Spinal cord (tissue), 10 donors: ENCODE results near the gene TMEM60. TPM values are rescaled to one million over a fixed set of nuclear protein-coding genes. Genes with fewer than 3 reads are reported as not detected.

Experiments
- DNase-seq, 6 donors: peaks; one replicate each; pipeline versions ENCODE4 v3.0.0 to v3.0.0-alpha.2; 2013 to 2015; ENCODE audit warnings: low spot score in 6 of 6, low read depth in 4 of 6
- H3K27ac ChIP-seq: one replicate; pipeline ENCODE4 v1.5.1; 2013; ENCODE audit warnings: low read depth, low read length, control low read depth
- H3K27me3 ChIP-seq: one replicate; pipeline ENCODE4 v1.6.1; 2013; ENCODE audit warnings: low read length; ENCODE audit not compliant: control insufficient read depth, insufficient read depth
- H3K36me3 ChIP-seq: one replicate; pipeline ENCODE4 v1.6.1; 2013; ENCODE audit warnings: low read length; ENCODE audit not compliant: control insufficient read depth, insufficient read depth
- H3K4me1 ChIP-seq: one replicate; pipeline ENCODE4 v1.6.1; 2013; ENCODE audit warnings: low read length; ENCODE audit not compliant: control insufficient read depth, insufficient read depth
- H3K4me3 ChIP-seq: one replicate; pipeline ENCODE4 v1.5.1; 2013; ENCODE audit warnings: low read depth, low read length, control low read depth
- H3K9me3 ChIP-seq: one replicate; pipeline ENCODE4 v1.6.1; 2013; ENCODE audit warnings: low read length; ENCODE audit not compliant: control insufficient read depth, insufficient read depth
- WGBS: methylation state at CpG from one replicate; pipeline ENCODE4 v1.1.5; 2013; ENCODE audit warnings: missing lambda C conversion rate; ENCODE audit not compliant: insufficient coverage; 5-methylcytosine and 5-hydroxymethylcytosine counted together
- polyA plus RNA-seq, 2 donors: library from polyadenylated mRNA; unstranded; fragments of 120-200 nt; gene quantifications; one replicate each; pipeline ENCODE4 v1.2.1, GENCODE V29; 2013; ENCODE audit not compliant: insufficient read length in 2 of 2
- total RNA-seq, 2 donors: library from RNA; depleted of rRNA in 1 of 2; stranded (reverse); fragments of 120-200 nt in 1 of 2; fragments of >200 nt in 1 of 2; gene quantifications; one replicate each; pipeline versions ENCODE4 v1.2.3 to v1.2.4, GENCODE V29; 2013 to 2014
- donor health status: healthy.

TMEM60 gene
- total and polyA plus RNA-seq, 4 donors, result 20.8 to 24.1 (median 22.2) TPM

GRCh38 chr7:77819021-77819420 lies 20.8 kb upstream of the TMEM60 start:
- Histone ChIP-seq H3K4me3 (no peak overlapping the region), H3K36me3 (peaks cover 9% of the 10 kb centered on the region), H3K9me3 (peaks cover 22% of the 10 kb centered on the region), H3K27me3 (no peaks in the 10 kb centered on the region), H3K4me1 (no peaks in the 10 kb centered on the region), H3K27ac (no peak overlapping the region)
- no peak for DNase-seq

- H3K27ac ChIP-seq, result no peak overlapping the region
- 100% methylated on average over 2 of the region's 2 CpGs for WGBS
- H3K4me1 ChIP-seq, result no peaks in the 10 kb centered on the region
- DNase-seq, result no peak
- H3K4me3 ChIP-seq, result no peak overlapping the region
- H3K36me3 ChIP-seq, result peaks cover 5% of the 10 kb centered on the region
- H3K9me3 ChIP-seq, result peaks cover 2% of the 10 kb centered on the region
- no peaks in the 10 kb centered on the region for H3K27me3 ChIP-seq
Measured at GRCh38 chr7:77813180-77813579, 14.9 kb upstream of the TMEM60 start.

- H3K27me3 ChIP-seq, result no peaks in the 10 kb centered on the region
- no peak for DNase-seq
- WGBS, result no CpG with 5 or more reads among the region's 1 CpG
Measured at GRCh38 chr7:77812290-77812685, 14.1 kb upstream of the TMEM60 start.

GRCh38 chr7:77811516-77812289 lies 13.5 kb upstream of the TMEM60 start:
- DNase-seq, result peak in 1 of 6 donors; percentile 51
- H3K4me1 ChIP-seq, result no peaks in the 10 kb centered on the region
- no peaks in the 10 kb centered on the region for H3K27me3 ChIP-seq
- no peak overlapping the region for H3K4me3 ChIP-seq
- peaks cover 5% of the 10 kb centered on the region for H3K9me3 ChIP-seq
- WGBS, result no CpG with 5 or more reads among the region's 2 CpGs
- peaks cover 2% of the 10 kb centered on the region for H3K36me3 ChIP-seq
- no peak overlapping the region for H3K27ac ChIP-seq

More at GRCh38 chr7:77812290-77812685, 14.1 kb upstream of the TMEM60 start:
- no peak overlapping the region for H3K27ac ChIP-seq
- H3K4me3 ChIP-seq, result no peak overlapping the region
- H3K9me3 ChIP-seq, result peaks cover 2% of the 10 kb centered on the region
- H3K36me3 ChIP-seq, result peaks cover 2% of the 10 kb centered on the region
- H3K4me1 ChIP-seq, result no peaks in the 10 kb centered on the region

GRCh38 chr7:77808517-77808916 lies 10.3 kb upstream of the TMEM60 start:
- Histone ChIP-seq H3K27ac (no peak overlapping the region), H3K9me3 (peaks cover 16% of the 10 kb centered on the region), H3K36me3 (no peaks in the 10 kb centered on the region), H3K27me3 (no peaks in the 10 kb centered on the region), H3K4me1 (no peaks in the 10 kb centered on the region), H3K4me3 (no peak overlapping the region)
- WGBS, result no CpG with 5 or more reads among the region's 1 CpG
- no peak for DNase-seq

- Histone ChIP-seq H3K9me3 (peaks cover 16% of the 10 kb centered on the region), H3K4me1 (no peaks in the 10 kb centered on the region), H3K27ac (no peak overlapping the region), H3K36me3 (no peaks in the 10 kb centered on the region), H3K27me3 (no peaks in the 10 kb centered on the region), H3K4me3 (no peak overlapping the region)
- DNase-seq, result no peak
- WGBS, result no CpG with 5 or more reads among the region's 2 CpGs
Measured at GRCh38 chr7:77806425-77806824, 8.2 kb upstream of the TMEM60 start.

GRCh38 chr7:77802557-77803405 lies 4.5 kb upstream of the TMEM60 start:
- Histone ChIP-seq H3K27me3 (no peaks in the 10 kb centered on the region), H3K9me3 (peaks cover 15% of the 10 kb centered on the region), H3K36me3 (peaks cover 3% of the 10 kb centered on the region), H3K4me1 (peaks cover under 1% of the 10 kb centered on the region), H3K4me3 (no peak overlapping the region), H3K27ac (no peak overlapping the region)
- no CpG with 5 or more reads among the region's 2 CpGs for WGBS
- DNase-seq, result no peak

GRCh38 chr7:77800730-77801129 lies 2.5 kb upstream of the TMEM60 start:
- WGBS, result no CpG with 5 or more reads among the region's 2 CpGs
- peak in 1 of 6 donors; percentile 25 for DNase-seq
- H3K4me1 ChIP-seq, result peaks cover 4% of the 10 kb centered on the region
- no peak overlapping the region for H3K4me3 ChIP-seq
- peaks cover 3% of the 10 kb centered on the region for H3K9me3 ChIP-seq
- H3K27me3 ChIP-seq, result no peaks in the 10 kb centered on the region
- no peak overlapping the region for H3K27ac ChIP-seq
- peaks cover 3% of the 10 kb centered on the region for H3K36me3 ChIP-seq

- Histone ChIP-seq H3K9me3 (peaks cover 1% of the 10 kb centered on the region), H3K27ac (no peak overlapping the region), H3K4me1 (peaks cover 4% of the 10 kb centered on the region), H3K27me3 (no peaks in the 10 kb centered on the region), H3K4me3 (peak overlapping the region; percentile 99), H3K36me3 (peaks cover 4% of the 10 kb centered on the region)
- 64% methylated on average over 2 of the region's 4 CpGs for WGBS
- DNase-seq, result no peak
Measured at GRCh38 chr7:77800158-77800557, 1.9 kb upstream of the TMEM60 start.
